Activated T-cell treated with anti-CD3 and anti-CD28 coated beads, Interleukin-2, amount 50 U/mL, for 24 hours (primary cell): Measurements from ENCODE around the gene GTSF1L.
A peak's percentile ranks its signal among the peaks of the same experiment; 100 is the strongest.
"Not testable (repeated sequence)": the region's sequence is repeated elsewhere in the genome, so short reads cannot be mapped to it uniquely, and the experiment has no call there.

Experiments used
- DNase-seq: peaks from one replicate; pipeline ENCODE4 v3.0.0-alpha.2; 2020
- H3K27ac Mint-ChIP-seq: 2 replicates; pipeline ENCODE4 v1.8.0; 2020; ENCODE audit warnings: mild to moderate bottlenecking, mixed read lengths
- H3K27me3 Mint-ChIP-seq: 2 replicates; pipeline ENCODE4 v1.8.0; 2020; ENCODE audit warnings: mixed read lengths
- H3K36me3 Mint-ChIP-seq: 2 replicates; pipeline ENCODE4 v1.8.0; 2020; ENCODE audit warnings: low read depth, mixed read lengths
- H3K4me1 Mint-ChIP-seq: 2 replicates; pipeline ENCODE4 v1.8.0; 2020; ENCODE audit warnings: low read depth, mixed read lengths
- H3K4me3 Mint-ChIP-seq: 2 replicates; pipeline ENCODE4 v1.8.0; 2020; ENCODE audit warnings: mild to moderate bottlenecking, moderate library complexity, mixed read lengths
- H3K9me3 Mint-ChIP-seq: 2 replicates; pipeline ENCODE4 v1.8.0; 2020; ENCODE audit warnings: mixed read lengths

Gene GTSF1L

DNA sequence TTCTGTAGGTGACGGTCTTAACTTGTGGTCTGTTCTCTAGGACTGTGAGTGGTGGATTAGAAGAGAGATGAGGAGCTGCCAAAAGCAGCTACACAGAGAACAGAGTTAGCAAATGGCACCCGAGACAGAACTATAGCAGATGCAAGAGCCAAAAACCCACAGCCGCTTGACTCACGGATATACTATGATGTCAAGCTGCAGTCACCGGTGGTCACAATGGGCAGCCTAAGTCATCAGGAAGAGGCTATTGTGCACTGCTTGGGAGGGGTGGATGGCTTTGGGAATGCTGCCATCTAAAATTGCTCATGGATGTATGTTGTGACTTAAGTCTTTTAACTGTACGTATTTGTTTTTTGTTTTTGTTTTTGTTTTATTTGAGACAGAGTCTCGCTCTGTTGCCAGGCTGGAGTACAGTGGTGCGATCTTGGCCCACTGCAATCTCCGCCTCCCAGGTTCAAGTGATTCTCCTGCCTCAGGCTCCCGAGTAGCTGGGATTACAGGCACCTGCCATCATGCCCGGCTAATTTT, at the start of gene GTSF1L:
GTSF1L (minus strand) TSS at position 192 of the 528 bp plus-strand sequence. CDS start 308 bp downstream, outside the sequence.
- no peak within 1 kb of the TSS for H3K27ac Mint-ChIP-seq

GRCh38 chr20:43774754-43775153, 48.0 kb upstream of the GTSF1L start:
- Mint-ChIP-seq H3K9me3 (peaks cover 7% of the 10 kb centered on the region), H3K4me1 (peaks cover 4% of the 10 kb centered on the region), H3K27ac (no peak overlapping the region), H3K27me3 (peaks cover 29% of the 10 kb centered on the region), H3K36me3 (no peaks in the 10 kb centered on the region), H3K4me3 (no peak overlapping the region)
- DNase-seq: no peak

More for the DNA sequence above, at the start of gene GTSF1L:
- DNase-seq: no peak
- H3K4me3 Mint-ChIP-seq: no peak within 1 kb of the TSS
- H3K36me3 Mint-ChIP-seq: no peaks in the 10 kb centered on the region
- no peaks in the 10 kb centered on the region for H3K27me3 Mint-ChIP-seq
- peaks cover 3% of the 10 kb centered on the region for H3K9me3 Mint-ChIP-seq
- H3K4me1 Mint-ChIP-seq: peaks cover 42% of the 10 kb centered on the region

DNA sequence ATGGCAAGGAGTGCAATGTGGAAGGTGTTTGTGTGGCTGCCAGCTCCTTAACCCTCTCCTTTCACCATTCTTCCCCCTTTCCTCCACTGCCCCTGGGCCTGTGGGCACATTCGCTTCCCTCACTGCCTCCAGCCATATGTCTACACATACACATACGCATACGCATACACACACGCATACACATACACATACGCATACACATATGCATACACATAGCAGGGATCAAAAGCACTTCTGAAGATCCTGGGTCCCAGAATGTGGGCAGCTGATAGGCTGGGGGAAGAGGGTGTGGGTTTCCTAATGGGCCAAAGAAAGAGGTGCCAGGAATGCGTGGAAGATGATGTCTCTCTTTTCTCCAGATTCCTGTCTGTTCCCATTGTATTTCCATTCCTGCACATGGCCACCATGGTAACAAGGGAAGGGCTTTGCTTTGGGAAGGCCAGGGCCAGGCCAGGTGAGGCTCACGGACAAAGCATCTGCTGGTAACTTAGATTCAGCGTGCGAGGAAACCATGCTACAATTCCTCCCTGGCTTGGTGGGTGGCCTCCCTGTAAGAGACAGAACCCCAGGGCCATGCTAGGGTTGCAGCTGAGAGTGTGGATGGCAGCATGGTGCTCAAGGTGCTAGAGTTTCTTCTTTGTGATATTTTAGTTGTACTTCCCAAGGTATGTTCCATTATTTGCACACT, 44.8 kb upstream of the GTSF1L start:
- no peak overlapping the region for H3K4me3 Mint-ChIP-seq
- H3K27ac Mint-ChIP-seq: no peak overlapping the region
- peaks cover 43% of the 10 kb centered on the region for H3K27me3 Mint-ChIP-seq
- H3K4me1 Mint-ChIP-seq: peaks cover 4% of the 10 kb centered on the region
- H3K9me3 Mint-ChIP-seq: no peaks in the 10 kb centered on the region
- no peak for DNase-seq
- no peaks in the 10 kb centered on the region for H3K36me3 Mint-ChIP-seq

DNA sequence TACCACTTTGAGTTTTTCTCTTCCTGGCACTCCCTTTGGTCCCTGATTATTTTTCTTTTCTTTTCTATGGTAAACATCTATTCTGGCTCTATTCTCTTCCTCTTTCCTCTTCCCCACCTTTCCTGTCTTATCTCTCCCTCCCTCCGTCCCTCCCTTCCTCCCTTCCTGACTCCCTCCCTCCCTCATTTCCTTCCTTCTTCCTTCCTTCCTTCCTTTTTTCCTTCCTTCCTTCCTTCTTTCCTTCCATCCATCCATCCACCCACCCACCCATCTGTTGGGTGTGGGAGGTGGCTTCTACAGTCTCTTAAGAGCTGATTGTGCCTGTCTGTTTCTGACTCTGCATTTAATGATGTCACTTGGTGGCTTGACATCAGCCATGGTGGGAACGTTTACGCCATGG, 43.5 kb upstream of the GTSF1L start:
- Mint-ChIP-seq H3K36me3 (no peaks in the 10 kb centered on the region), H3K27ac (no peak overlapping the region), H3K4me3 (no peak overlapping the region), H3K9me3 (no peaks in the 10 kb centered on the region), H3K27me3 (peaks cover 43% of the 10 kb centered on the region), H3K4me1 (peaks cover 4% of the 10 kb centered on the region)
- no peak for DNase-seq

- Mint-ChIP-seq H3K4me3 (no peak overlapping the region), H3K9me3 (no peaks in the 10 kb centered on the region), H3K36me3 (no peaks in the 10 kb centered on the region), H3K4me1 (no peaks in the 10 kb centered on the region), H3K27me3 (peaks cover 30% of the 10 kb centered on the region), H3K27ac (no peak overlapping the region)
- no peak for DNase-seq
Measured at GRCh38 chr20:43767686-43768474, 41.1 kb upstream of the GTSF1L start.

DNA sequence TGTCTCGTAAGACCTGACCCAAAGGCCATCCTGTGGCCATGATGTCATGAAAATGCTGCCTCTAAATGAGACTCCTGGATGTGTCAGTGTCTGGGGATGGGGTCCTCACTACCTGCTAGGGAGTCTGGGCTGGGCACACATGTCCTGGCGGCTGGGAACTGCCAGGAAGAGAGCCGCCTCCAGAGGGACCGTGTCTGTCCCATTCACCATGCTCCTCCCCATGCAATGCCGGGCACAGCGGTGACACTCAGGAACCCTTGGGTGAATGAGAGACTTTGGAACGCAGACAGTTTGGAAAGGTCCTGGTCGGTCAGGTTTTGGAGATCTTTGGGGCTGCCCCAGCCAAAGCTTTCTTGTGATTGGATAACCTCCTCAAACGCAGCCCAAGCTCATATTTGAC, 40.1 kb upstream of the GTSF1L start:
- no peak for DNase-seq
- H3K4me3 Mint-ChIP-seq: no peak overlapping the region
- peaks cover 29% of the 10 kb centered on the region for H3K27me3 Mint-ChIP-seq
- no peak overlapping the region for H3K27ac Mint-ChIP-seq
- no peaks in the 10 kb centered on the region for H3K9me3 Mint-ChIP-seq
- H3K36me3 Mint-ChIP-seq: no peaks in the 10 kb centered on the region
- H3K4me1 Mint-ChIP-seq: no peaks in the 10 kb centered on the region

GRCh38 chr20:43766385-43766784, 39.6 kb upstream of the GTSF1L start:
- Mint-ChIP-seq H3K27me3 (peaks cover 26% of the 10 kb centered on the region), H3K27ac (no peak overlapping the region), H3K4me3 (no peak overlapping the region), H3K36me3 (no peaks in the 10 kb centered on the region), H3K4me1 (no peaks in the 10 kb centered on the region), H3K9me3 (no peaks in the 10 kb centered on the region)
- DNase-seq: no peak

DNA sequence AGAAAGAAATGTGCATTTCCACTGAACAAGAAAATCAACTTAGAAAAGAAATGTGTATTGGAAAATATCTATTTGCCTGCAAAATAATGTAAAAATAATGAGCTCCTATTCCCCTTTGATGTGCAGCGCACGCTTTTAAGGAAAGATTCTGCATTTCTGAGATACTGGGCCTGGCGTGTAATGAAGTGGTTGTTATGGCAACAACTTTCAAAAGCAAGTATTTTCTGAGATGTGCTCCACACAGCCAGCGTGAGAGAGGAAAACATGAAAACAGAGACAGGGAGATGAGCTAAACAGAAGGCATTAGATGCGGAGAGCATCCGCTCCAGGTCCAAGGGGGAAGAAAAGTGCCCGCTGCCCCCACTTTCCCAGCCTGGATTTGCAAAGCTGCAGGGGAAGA, 39.1 kb upstream of the GTSF1L start:
- no peaks in the 10 kb centered on the region for H3K4me1 Mint-ChIP-seq
- DNase-seq: no peak
- peaks cover 24% of the 10 kb centered on the region for H3K27me3 Mint-ChIP-seq
- H3K4me3 Mint-ChIP-seq: no peak overlapping the region
- H3K36me3 Mint-ChIP-seq: no peaks in the 10 kb centered on the region
- no peaks in the 10 kb centered on the region for H3K9me3 Mint-ChIP-seq
- H3K27ac Mint-ChIP-seq: no peak overlapping the region

GRCh38 chr20:43762911-43763310, 36.1 kb upstream of the GTSF1L start:
- H3K36me3 Mint-ChIP-seq: no peaks in the 10 kb centered on the region
- no peak overlapping the region for H3K4me3 Mint-ChIP-seq
- peaks cover 13% of the 10 kb centered on the region for H3K27me3 Mint-ChIP-seq
- DNase-seq: no peak
- peaks cover 4% of the 10 kb centered on the region for H3K9me3 Mint-ChIP-seq
- no peak overlapping the region for H3K27ac Mint-ChIP-seq
- peaks cover 6% of the 10 kb centered on the region for H3K4me1 Mint-ChIP-seq

DNA sequence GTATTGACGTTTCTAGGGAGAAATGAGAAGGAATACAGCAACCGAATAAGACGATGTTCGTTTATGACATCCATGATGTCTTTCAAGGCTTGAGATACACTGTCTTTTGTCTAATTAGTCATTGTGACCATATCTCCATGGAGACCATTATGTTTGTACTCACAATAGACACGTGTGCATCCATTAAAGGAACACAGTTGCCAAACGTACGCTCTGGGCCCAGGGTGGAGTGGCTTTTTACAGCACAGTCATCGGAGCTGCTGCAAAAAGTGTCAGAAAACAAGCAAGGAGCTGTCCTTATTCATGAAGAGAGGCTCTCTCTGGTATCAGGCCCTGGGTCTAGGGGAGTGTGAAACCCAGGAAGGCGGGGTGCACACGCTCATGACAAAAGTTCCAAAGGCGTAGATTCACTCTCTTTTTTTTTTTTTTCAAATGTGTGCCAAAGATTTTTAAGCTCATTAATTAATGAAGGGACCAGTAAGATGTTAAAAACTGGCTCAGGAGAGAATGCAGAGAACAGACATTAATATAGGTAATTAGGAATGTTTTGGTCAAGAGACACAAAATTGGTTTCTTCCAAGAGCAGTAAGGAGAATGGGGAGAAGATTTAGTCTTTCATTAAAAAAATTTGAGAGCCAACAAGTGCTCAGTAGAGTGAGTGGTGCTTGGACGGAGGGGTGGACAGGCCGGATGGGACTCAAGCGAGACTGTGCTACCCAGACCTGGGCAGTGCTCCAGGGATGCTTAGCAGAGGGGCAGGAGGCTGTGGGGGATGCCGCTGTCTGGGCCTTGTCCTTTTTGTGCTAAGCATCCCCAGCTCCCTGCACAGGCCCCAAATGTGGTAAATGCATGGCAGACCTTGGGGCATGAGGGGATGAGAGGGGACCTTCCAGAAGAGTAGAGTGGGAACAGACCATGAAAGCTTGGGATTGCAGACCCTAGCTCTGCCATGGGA, 34.9 kb upstream of the GTSF1L start:
- DNase-seq: no peak
- Mint-ChIP-seq H3K4me1 (peaks cover 9% of the 10 kb centered on the region), H3K4me3 (no peak overlapping the region), H3K27ac (no peak overlapping the region), H3K9me3 (peaks cover 5% of the 10 kb centered on the region), H3K27me3 (peaks cover 2% of the 10 kb centered on the region), H3K36me3 (no peaks in the 10 kb centered on the region)

DNA sequence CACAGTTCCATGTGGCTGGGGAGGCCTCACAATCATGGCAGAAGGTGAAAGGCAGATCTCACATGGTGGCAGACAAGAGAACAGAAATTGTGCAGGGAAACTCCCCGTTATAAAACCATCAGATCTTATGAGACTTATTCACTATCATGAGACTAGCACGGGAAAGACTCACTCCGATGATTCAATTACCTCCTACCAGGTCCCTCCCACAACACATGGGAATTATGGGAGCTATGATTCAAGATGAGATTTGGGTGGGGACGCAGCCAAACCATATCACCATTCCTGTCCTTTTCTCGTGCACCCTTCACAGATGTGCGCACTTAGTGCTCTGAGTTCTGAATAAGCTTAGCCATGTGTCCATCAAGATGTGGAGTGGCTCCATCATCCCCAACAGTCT, 31.1 kb upstream of the GTSF1L start:
- not testable (repeated sequence) for H3K27ac Mint-ChIP-seq, H3K36me3 Mint-ChIP-seq, H3K4me3 Mint-ChIP-seq, H3K27me3 Mint-ChIP-seq, H3K9me3 Mint-ChIP-seq, DNase-seq
- H3K4me1 Mint-ChIP-seq: peaks cover 13% of the 10 kb centered on the region

DNA sequence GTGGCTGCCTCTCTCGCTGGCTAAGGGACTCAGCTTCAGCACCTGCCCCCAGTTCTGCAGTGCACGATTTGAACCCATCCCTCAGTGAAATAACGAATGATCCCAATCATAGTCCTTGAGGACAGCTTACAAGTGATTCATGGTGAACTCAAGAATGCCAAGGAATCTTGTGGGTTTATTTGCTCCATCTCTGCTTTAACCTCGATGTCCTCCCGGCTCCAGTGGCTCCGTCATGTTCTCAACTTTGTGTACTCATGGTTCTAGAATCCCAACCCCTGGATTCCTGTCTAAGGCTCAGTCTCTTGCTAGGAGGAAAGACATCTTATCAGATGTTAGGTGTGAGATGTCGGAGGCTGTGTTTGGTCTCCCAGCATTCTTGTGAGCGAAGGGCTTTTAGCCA, 29.0 kb upstream of the GTSF1L start:
- no peak overlapping the region for H3K27ac Mint-ChIP-seq
- H3K4me3 Mint-ChIP-seq: no peak overlapping the region

GRCh38 chr20:43755390-43755789, 28.6 kb upstream of the GTSF1L start:
- no peak overlapping the region for H3K27ac Mint-ChIP-seq
- peaks cover 37% of the 10 kb centered on the region for H3K4me1 Mint-ChIP-seq
- peaks cover 2% of the 10 kb centered on the region for H3K27me3 Mint-ChIP-seq
- peaks cover 11% of the 10 kb centered on the region for H3K9me3 Mint-ChIP-seq
- H3K36me3 Mint-ChIP-seq: no peaks in the 10 kb centered on the region
- no peak overlapping the region for H3K4me3 Mint-ChIP-seq
- no peak for DNase-seq

More for the DNA sequence above, 29.0 kb upstream of the GTSF1L start:
- Mint-ChIP-seq H3K9me3 (peaks cover 9% of the 10 kb centered on the region), H3K4me1 (peaks cover 33% of the 10 kb centered on the region), H3K27me3 (peaks cover 2% of the 10 kb centered on the region), H3K36me3 (no peaks in the 10 kb centered on the region)
- no peak for DNase-seq

- H3K4me3 Mint-ChIP-seq: peak overlapping the region; percentile 56
- peaks cover 6% of the 10 kb centered on the region for H3K9me3 Mint-ChIP-seq
- H3K27me3 Mint-ChIP-seq: peaks cover 8% of the 10 kb centered on the region
- H3K27ac Mint-ChIP-seq: peak overlapping the region; percentile 94
- peaks cover 39% of the 10 kb centered on the region for H3K4me1 Mint-ChIP-seq
- peak; percentile 51 for DNase-seq
- no peaks in the 10 kb centered on the region for H3K36me3 Mint-ChIP-seq
Measured at GRCh38 chr20:43752561-43753301, 25.9 kb upstream of the GTSF1L start.
